C4-2B (cell line): Measurements from ENCODE around the gene ADORA2A.

Experiments used
- H3K27ac ChIP-seq: fragments of 450-650 bp; 2 replicates; pipeline ENCODE4 v1.5.1; 2017
- CTCF ChIP-seq: fragments of 450-650 bp; conservative IDR thresholded peaks from 2 replicates; pipeline ENCODE4 v1.5.1; 2017; ENCODE audit warnings: mild to moderate bottlenecking
- ZFX ChIP-seq: fragments of 450-650 bp; IDR thresholded peaks from 2 replicates; pipeline ENCODE4 v1.6.1; 2017

ADORA2A gene

GRCh38 chr22:24471570-24471969 is 44.2 kb downstream of the ADORA2A start:
- no peak overlapping the region for H3K27ac ChIP-seq
- no peak for TF ChIP-seq CTCF
- TF ChIP-seq ZFX: no peak

GRCh38 chr22:24473284-24473683 is 45.9 kb downstream of the ADORA2A start:
- no peak overlapping the region for H3K27ac ChIP-seq
- TF ChIP-seq CTCF: no peak
- no peak for TF ChIP-seq ZFX

- H3K27ac ChIP-seq: no peak overlapping the region
- TF ChIP-seq ZFX (no peak), CTCF (no peak)
Observed at GRCh38 chr22:24474221-24474620, 46.8 kb downstream of the ADORA2A start.

GRCh38 chr22:24474649-24475255 is 47.4 kb downstream of the ADORA2A start:
- no peak overlapping the region for H3K27ac ChIP-seq
- TF ChIP-seq CTCF: no peak
- no peak for TF ChIP-seq ZFX

- TF ChIP-seq CTCF (no peak), ZFX (no peak)
- H3K27ac ChIP-seq: no peak overlapping the region
Observed at GRCh38 chr22:24481641-24482040, 54.2 kb downstream of the ADORA2A start.

- H3K27ac ChIP-seq: no peak overlapping the region
Observed at GRCh38 chr22:24482575-24482974, 55.2 kb downstream of the ADORA2A start.

GRCh38 chr22:24482998-24483397 is 55.6 kb downstream of the ADORA2A start:
- no peak overlapping the region for H3K27ac ChIP-seq

More at GRCh38 chr22:24482575-24482974, 55.2 kb downstream of the ADORA2A start:
- no peak for TF ChIP-seq CTCF

More at GRCh38 chr22:24482998-24483397, 55.6 kb downstream of the ADORA2A start:
- no peak for TF ChIP-seq ZFX
- TF ChIP-seq CTCF: no peak
